Epithelial cell of prostate (primary cell): ENCODE results near the gene LPCAT1.
"Not testable (repeated sequence)": the region's sequence is repeated elsewhere in the genome, so short reads cannot be mapped to it uniquely, and the experiment has no call there.

ENCODE experiments used
- DNase-seq: peaks from one replicate; pipeline ENCODE4 v3.0.0-alpha.2; 2011; ENCODE audit warnings: low read depth, low spot score
- H3K27ac ChIP-seq: fragments of 450-650 bp; 2 replicates; pipeline ENCODE4 v1.5.1; 2017; ENCODE audit warnings: mild to moderate bottlenecking

LPCAT1 gene, protein sequence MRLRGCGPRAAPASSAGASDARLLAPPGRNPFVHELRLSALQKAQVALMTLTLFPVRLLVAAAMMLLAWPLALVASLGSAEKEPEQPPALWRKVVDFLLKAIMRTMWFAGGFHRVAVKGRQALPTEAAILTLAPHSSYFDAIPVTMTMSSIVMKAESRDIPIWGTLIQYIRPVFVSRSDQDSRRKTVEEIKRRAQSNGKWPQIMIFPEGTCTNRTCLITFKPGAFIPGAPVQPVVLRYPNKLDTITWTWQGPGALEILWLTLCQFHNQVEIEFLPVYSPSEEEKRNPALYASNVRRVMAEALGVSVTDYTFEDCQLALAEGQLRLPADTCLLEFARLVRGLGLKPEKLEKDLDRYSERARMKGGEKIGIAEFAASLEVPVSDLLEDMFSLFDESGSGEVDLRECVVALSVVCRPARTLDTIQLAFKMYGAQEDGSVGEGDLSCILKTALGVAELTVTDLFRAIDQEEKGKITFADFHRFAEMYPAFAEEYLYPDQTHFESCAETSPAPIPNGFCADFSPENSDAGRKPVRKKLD

DNA sequence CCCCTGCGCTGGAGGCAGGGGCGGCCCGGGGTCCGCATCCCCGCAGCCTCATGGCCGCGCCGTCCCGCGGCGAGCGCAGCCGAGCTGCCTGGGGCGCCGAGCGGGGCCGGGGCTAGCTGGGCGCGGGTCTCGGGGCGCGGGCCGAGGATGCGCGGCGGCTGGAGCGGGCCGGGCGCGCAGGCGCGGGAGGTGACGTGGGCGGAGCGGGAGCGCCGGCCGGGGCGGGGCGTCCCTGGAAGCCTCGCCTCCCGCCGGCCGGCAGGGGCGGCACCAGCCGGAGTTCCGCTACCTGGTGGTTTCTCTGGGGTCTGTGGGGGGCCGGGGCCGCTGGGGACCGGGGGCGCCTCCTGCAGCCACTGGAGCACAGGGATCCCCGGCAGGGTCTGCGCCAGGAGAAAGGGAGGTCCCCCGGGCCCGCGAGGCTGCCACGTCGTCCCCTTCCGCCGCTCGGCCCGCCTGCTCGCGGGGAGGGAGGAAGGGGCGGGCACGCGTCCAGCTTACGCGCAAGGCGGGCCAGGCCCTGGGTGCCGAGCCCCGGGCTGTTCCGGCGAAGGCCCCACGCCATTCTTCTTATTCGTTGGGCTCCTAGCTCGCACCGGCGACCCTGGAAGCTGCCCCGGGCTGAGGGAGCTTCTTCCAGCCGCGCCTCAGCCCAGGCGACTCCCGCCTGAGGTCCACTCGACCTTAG is at the start of gene LPCAT1:
LPCAT1 (minus strand) TSS at position 168 of the 688 bp plus-strand sequence; CDS start at position 52, 116 bp downstream.
- H3K27ac ChIP-seq: peak within 1 kb of the TSS; percentile 7
- no peak for DNase-seq

DNA sequence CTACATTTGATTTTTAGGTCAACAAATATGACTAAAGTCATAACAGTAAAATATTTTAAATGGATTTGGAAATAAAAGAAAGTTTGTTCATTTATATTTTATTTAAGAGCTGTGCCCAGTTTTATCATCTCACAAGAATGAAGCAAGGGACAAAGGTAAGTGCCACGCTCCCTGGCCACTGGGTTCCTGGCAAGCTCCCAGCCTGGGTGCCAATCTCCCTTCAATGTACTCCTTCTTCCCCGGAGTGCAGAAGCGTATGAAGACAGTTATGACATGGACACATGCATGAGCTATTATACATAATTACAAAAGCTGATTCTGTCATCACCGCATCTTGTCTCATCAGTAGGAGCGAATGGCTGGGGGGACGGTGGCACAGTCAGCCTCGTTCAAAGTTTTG is 48.1 kb upstream of the LPCAT1 start:
- H3K27ac ChIP-seq, DNase-seq: not testable (repeated sequence)

DNA sequence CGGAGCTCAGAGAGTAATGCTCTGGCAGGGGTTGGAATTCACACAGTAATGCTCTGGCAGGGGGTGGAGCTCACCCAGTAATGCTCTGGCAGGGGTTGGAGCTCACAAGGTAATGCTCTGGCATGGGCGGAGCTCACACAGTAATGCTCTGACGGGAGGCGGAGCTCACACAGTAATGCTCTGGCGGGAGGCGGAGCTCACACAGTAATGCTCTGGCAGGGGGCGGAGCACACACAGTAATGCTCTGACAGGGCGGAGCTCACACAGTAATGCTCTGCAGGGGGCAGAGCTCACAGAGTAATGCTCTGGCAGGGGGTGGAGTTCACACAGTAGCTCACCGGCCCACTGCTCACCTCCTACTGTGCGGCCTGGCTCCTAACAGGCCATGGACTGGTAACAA is 47.2 kb upstream of the LPCAT1 start:
- H3K27ac ChIP-seq: no peak overlapping the region
- no peak for DNase-seq

DNA sequence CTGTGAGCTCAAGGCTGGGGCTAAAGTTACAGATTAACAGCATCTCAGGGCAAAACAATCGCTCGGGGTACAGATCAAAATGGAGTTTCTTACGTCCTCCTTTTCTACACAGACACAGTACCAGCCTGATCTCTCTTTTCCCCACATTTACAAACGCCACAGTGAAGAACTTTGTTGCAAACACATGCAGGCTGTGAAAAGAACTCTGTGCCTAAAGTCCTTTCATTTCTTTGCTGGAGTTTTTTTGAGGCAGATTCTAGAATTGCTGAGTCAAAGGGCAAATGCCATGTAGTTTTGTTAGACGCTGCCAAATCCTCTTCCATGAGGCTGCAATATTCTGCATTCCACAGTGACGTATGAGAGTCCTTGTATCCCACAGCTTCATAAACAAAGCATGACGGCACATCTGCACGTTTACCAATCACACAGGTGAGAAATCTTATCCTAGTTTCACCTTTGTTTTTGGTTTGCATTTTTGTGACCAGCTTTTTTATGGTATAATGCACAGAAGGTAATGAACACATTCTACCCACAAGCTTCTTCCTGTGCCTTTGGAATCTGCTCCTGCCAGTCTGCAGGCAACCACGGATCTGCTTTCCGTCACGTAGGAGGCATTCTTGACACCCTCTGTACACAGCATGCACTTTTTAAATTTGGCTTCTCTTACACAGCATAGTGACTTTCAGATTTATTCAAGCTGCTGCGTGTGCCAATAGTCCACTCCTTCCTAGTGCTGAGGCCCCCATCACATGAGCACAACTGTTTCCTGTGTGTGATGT is 44.6 kb upstream of the LPCAT1 start:
- no peak overlapping the region for H3K27ac ChIP-seq
- DNase-seq: peak; percentile 46

DNA sequence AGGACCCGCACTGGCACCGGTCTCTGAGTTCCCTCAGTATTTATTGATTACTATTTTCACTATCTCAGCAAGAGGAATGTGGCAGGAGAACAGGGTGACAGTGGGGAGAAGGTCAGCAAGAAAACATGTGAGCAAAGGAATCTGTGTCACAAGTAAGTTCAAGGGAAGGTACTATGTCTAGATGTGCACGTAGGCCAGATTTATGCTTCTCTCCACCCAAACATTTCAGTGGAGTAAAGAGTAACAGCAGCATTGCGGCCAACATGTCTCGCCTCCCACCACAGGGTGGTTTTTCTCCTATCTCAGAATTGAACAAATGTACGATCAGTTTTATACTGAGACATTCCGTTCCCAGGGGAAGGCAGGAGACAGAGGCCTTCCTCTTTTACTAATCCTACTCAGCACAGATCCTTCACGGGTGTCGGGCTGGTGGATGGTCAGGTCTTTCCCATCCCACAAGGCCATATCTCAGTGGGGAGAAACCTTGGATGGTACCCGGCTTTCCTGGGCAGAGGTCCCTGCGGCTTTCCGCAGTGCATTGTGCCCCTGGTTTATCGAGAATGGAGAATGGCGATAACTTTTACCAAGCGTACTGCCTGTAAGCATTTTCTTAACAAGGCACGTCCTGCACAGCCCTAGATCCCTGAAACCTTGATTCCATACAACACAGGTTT is 43.9 kb upstream of the LPCAT1 start:
- H3K27ac ChIP-seq, DNase-seq: not testable (repeated sequence)

DNA sequence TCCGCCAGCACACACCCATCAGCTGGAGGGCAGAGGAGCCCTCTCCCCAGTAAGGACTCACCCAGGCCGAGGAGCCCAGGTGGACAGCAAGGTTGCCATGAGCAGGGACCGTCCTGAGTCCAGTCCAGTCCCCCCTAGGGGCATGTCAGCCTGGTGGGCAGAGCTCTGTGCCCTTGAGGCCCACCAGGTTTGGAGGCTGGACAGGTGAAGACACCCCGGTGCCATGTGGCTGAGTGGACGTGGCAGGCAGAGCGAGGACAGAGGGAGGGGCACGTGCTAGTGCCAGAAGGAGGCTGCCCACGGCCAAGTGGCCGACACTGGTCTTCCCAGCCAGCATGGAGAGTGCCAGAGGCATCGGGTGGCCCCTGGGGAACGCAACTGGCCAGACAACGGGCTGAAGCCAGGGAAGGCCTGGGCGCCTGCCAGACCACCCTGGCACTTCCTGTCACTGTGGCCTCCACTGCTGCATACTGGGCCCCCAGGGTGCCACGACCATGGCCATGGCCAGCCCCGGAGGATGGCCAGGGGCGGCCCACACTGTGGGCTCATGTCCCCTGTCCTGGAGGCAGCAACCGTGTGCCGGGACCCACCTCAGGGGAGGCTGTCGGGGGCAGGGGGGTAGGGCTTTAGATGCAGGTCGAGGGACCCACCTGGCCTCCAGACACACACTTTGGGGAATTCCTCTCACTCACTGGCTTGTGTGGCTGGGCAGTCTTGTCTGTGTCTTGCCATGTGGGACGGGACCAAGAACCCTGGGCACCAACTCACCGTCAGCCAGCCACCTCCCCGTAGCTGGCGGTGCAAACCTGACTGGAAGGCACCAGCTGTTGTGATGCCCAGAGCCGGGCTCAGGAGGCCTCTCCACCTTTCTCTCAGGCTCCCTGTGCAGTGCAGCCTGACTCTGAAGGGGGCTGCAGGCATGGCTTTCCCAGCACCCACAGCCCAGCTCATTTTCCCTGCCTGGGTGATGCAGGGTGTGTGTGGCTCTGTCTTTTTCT is 42.3 kb upstream of the LPCAT1 start:
- H3K27ac ChIP-seq: no peak overlapping the region
- DNase-seq: no peak

DNA sequence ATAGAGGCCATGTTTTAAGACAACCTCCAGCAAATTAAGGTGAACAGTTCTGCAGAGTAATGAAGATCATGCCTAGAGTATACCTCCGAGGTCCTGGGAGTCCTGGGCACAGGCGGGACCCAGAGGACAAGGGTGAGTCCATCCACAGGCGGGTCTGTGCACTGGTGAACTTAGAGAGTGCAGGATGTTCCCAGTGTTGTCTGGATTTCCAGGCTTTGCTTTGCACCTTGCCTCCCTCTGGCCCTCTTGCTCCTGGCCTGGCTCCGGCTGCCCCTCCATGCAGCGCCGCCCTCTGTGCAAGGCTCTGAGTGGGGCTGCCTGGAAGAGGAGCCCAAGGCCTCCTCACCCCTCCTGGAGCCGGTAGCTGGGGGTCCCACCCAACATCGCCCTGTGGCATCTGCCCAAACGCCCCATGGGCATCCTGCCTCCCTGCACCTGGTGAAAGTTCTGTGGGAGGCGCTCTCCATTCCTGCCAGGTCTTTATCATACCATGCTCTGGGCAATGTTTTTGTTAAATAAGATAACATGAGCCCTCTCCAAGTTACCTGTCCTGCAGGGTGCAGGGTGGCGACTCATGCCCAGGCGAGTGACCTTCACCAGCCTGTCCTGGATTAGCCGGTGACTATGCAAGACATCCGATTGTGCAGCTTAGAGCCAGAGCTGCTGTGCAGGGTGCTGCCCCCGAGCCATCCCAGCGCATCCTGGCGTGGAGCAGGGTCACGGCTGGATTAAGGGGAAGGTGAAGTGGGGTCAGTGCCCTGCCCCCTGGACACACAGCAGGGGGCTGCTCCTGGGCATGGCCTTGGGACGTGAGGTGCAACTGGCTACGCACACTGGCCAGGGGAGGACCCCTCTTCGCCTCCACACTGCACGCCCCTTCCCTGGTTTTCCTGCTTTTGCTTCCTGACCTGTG is 41.3 kb upstream of the LPCAT1 start:
- H3K27ac ChIP-seq: no peak overlapping the region
- no peak for DNase-seq

DNA sequence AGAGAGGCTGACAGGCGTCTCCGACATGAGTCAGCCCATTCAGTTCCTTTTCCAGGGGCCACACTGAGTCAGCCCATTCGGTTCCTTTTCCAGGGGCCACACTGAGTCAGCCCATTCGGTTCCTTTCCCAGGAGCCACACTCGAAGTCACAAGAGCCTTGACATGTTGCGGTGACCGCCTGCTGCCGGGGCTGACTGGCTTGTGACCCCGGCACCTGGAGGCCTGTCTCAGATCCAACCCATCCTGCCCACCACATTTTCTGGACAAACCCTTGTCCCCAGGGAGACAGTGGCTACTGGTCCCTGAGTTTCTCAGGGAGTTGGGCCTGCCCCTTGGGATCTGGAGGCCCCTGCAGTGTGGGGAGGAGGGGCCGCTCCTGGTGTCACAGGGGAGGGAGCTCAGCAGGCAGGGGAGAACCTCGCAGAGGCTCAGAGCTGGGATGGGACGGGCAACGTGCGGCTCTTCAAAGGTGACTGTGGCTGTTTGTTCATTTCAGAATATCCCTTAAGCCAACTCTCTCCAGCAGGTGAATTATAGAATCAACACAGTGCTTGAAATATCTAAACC is 40.5 kb upstream of the LPCAT1 start:
- DNase-seq: no peak
- H3K27ac ChIP-seq: no peak overlapping the region

DNA sequence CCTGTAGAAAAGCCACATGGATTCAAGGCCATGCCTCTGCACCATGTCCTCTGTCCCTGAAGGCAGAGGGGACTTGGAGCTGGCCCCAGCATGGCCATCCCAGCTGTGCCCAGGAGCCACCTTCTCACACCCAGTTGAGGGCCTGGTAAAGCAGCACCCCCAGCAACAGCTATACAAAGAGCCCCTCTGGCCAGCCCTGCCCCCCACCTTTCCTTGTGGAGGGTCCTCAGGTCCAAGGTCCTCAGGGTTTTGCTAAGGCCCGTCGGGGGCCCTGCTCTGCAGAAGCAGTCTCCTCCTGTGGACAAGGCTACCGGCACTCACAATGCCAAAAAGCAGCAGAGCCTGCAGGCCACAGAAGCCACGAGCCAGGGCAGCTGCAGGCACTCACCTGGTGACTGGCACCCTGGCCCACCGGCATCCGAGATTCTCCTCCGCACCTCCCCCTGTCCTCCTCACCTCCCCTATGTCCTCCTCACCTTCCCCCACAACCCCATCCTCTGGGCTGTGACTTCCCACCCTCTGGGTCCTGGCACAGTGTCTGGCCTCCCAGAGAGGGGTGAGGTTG is 39.9 kb upstream of the LPCAT1 start:
- no peak overlapping the region for H3K27ac ChIP-seq

DNA sequence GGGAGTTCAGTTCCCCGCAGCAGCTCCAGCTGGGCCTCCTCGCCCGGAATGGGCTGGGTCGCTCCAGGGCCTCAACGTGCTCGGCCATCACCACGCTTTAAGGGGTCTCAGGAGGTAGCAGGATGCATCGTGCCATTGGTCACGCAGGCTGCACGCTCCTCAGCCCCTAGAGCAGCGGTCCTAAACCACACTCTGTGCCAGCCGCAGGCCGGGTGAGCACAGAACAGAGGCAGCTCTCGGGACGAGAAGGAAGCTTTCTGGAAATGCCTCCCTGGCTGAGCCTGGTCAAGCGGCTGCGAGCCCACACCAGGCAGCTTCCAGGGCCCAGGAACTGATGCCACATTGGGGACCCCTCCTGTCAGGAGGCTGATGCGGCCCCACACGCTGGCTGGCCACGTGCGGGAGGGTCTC is 39.3 kb upstream of the LPCAT1 start:
- H3K27ac ChIP-seq: no peak overlapping the region
- DNase-seq: no peak

More for the DNA sequence above, 39.9 kb upstream of the LPCAT1 start:
- no peak for DNase-seq

DNA sequence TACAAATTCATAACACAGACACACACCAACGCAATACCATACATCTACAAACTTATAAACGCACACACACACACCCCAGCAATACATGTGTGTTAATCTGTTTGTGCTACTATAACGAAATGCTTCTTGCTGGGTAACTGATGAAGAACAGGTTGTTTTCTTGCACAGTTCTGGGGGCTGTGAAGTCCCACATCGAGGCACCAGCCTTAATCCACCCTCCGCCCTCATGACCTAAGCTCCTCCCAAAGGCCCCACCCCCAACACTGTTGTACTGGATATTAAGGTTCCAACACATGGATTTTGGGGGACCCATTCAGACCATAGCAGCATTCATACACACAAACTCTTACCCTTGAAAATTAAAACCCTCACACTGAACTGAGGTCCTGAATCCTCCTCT is 38.8 kb upstream of the LPCAT1 start:
- H3K27ac ChIP-seq: no peak overlapping the region
- no peak for DNase-seq

DNA sequence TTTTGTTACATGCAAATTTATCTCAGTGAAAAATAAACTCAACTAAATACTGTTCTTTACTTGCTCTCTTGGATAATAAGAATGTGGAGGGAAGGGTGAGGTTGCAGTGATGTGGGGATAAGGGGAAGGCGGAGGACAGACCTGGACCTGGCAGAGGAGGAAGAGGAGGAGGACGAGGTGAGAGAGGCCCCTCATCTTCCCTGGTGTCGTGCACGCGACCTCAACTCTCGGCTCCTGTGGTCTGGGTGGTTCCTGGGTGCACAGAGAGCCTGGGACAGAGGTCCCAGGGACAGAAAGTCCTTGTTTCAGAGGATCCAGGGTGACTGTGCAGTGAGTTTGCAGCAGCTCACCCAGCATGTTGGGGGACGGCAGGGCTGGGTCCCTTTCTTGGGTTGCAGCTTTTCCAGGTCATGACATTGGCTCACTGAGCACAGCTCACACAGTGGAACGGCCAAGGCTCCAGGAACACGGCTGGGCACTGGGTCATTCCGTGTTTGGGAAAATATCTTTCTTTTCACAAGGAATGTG is 37.7 kb upstream of the LPCAT1 start:
- no peak for DNase-seq
- no peak overlapping the region for H3K27ac ChIP-seq

DNA sequence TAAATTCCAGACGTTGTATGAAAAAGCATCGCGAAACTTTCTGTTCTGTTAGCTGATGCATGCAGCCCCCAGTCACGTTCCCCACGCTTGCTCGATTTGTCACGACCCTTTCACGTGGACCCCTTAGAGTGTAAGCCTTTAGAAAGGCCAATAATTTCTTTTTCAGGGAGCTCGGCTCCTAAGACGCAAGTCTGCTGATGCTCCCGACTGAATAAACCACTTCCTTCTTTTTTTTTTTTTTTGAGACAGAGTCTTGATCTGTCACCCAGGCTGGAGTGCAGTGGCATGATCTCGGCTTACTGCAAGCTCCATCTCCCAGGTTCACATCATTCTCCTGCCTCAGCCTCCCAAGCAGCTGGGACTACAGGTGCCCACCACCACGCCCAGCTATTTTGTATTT is 36.7 kb upstream of the LPCAT1 start:
- H3K27ac ChIP-seq, DNase-seq: not testable (repeated sequence)

DNA sequence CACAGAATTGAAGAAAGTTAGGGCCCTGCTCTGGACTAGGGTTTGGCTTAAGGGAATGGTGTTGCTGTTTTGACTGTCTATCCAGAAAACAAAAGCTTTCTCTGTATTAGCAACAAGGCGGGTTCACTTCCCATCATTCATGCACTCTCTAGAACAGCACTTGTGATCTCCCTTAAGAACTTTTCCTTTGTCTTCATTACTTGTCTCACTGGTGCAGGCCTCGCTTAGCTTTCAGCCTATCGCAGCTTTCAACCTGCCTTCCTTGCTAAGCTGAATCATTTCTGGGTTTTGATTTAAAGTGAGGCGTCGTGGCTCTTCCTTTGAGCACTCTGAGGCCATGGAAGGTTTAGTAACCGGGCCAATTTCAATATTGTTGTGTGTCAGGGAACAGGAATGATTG is 35.2 kb upstream of the LPCAT1 start:
- no peak overlapping the region for H3K27ac ChIP-seq
- no peak for DNase-seq

DNA sequence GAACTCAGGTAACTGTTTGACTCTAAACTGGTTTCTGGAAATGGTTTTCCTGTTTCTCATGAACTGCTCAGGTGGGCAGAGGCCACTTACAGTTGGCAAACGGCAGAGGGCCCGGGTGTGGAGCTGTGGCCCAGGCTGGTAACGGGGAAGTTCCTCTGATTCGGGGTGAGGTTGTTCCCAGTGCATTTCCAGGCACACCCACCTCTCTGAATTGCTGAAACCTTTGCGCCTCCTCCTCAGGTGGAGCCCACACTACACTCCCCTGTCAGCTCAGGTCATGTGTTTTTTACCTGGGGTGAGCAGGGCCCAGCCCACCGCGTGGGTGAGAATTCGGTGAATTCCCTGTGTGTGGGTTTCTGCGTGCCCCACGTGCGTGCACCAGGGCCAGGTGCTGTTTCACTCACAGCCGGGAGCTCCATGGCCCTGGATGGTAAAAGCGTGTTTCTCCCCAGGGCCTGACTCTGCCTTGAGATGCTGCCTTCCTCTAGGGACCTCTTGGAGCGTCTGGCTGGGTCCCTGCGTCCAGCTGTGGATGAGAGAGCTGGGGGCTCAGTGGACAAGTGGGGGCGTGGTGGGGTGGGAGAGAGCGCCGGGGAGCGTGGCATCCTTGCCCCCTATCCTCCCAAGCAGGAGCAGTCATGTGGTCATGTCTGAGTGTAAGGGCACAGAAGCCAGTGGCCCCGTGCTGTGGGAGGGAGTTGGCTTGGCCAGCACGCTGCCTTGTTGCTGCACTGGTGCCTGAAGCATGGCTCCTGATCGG is 33.5 kb upstream of the LPCAT1 start:
- DNase-seq: no peak

More for the DNA sequence above, 33.5 kb upstream of the LPCAT1 start:
- H3K27ac ChIP-seq: no peak overlapping the region
